SH-SY5Y (cell line): ENCODE measurements around the gene GPRIN3.

Source experiments
- GATA2 ChIP-seq: IDR thresholded peaks from 2 replicates; pipeline ENCODE4 v1.6.1; 2011; ENCODE audit warnings: mild to moderate bottlenecking, low read depth, low read length
- GATA3 ChIP-seq: IDR thresholded peaks from 2 replicates; pipeline ENCODE4 v1.6.1; 2011; ENCODE audit warnings: low read depth, mild to moderate bottlenecking, low read length, moderate library complexity

- no peak for TF ChIP-seq GATA2
- no peak for TF ChIP-seq GATA3
Observed at GRCh38 chr4:89218587-89218986, 89.0 kb downstream of the GPRIN3 start.
